Nephron (organoid): ENCODE results near the gene CYB5B.

Source experiments
- H3K27ac Mint-ChIP-seq, 3 experiments: 2 replicates each; pipeline ENCODE4 v1.8.0; 2020; ENCODE audit warnings: mixed read lengths in 3 of 3, mild to moderate bottlenecking in 2 of 3, moderate library complexity in 1 of 3
- H3K27me3 Mint-ChIP-seq: 2 replicates; pipeline ENCODE4 v1.8.0; 2021; ENCODE audit warnings: low read depth, mild to moderate bottlenecking, moderate library complexity, mixed read lengths
- H3K36me3 Mint-ChIP-seq: 2 replicates; pipeline ENCODE4 v1.8.0; 2020; ENCODE audit warnings: low read depth, mixed read lengths
- H3K4me1 Mint-ChIP-seq: 2 replicates; pipeline ENCODE4 v1.8.0; 2020; ENCODE audit warnings: mixed read lengths
- H3K4me3 Mint-ChIP-seq, 3 experiments: 2 replicates each; pipeline ENCODE4 v1.8.0; 2020; ENCODE audit warnings: mild to moderate bottlenecking in 3 of 3, mixed read lengths in 3 of 3, moderate library complexity in 2 of 3
- H3K9me3 Mint-ChIP-seq: 2 replicates; pipeline ENCODE4 v1.8.0; 2020; ENCODE audit warnings: mixed read lengths
- TF ChIP-seq, protein P1 (sequence below), 3 experiments: fragments of 200-600 bp; sonication (generic); IDR thresholded peaks; one replicate each; pipeline ENCODE4 v1.5.0; 2021; ENCODE audit warnings: antibody characterized with exemption in 3 of 3; ENCODE audit not compliant: unreplicated experiment in 3 of 3

The CYB5B gene

DNA sequence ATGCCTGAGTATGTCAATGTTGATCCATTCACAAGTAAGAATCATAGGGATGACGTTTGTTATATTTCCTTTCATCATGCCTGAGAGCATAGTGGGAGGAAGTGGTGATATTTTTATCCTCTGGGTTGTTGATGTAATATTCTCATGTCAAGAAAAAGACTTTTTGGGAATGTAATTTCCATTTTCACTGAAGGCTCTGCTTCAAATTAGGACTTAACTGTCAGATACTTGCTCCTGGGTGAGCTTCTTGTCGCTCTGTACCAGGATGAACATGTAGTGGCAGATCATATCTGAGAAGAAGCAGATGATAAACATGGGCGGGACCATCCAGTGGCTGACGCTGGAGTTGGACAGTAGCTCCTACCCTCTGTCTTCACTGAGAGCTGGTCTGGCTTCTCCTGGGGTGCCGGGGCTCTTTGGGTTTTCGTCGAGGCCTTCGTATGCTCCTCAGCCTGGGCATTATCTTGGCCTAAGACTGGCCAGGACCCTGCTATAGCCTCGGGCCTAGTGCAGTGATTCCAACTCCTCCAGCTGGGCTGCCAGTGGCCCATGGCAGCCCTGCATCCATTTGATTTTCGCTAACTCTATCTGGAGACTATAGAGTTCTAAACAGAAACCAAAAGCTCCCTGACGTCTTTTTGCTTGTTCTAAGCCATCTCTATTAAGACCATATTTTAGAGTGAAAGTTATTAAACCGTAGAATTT is 19.7 kb downstream of the CYB5B start:
- Mint-ChIP-seq H3K9me3 (no peaks in the 10 kb centered on the region), H3K27ac (peak overlapping the region; percentile 60 to 98 (median 96)), H3K27me3 (no peaks in the 10 kb centered on the region), H3K4me1 (peaks cover 37% of the 10 kb centered on the region), H3K36me3 (peaks cover 34% of the 10 kb centered on the region), H3K4me3 (peak overlapping the region in 2 of 3 experiments; percentile 38 to 63)
- TF ChIP-seq, protein P1, sequence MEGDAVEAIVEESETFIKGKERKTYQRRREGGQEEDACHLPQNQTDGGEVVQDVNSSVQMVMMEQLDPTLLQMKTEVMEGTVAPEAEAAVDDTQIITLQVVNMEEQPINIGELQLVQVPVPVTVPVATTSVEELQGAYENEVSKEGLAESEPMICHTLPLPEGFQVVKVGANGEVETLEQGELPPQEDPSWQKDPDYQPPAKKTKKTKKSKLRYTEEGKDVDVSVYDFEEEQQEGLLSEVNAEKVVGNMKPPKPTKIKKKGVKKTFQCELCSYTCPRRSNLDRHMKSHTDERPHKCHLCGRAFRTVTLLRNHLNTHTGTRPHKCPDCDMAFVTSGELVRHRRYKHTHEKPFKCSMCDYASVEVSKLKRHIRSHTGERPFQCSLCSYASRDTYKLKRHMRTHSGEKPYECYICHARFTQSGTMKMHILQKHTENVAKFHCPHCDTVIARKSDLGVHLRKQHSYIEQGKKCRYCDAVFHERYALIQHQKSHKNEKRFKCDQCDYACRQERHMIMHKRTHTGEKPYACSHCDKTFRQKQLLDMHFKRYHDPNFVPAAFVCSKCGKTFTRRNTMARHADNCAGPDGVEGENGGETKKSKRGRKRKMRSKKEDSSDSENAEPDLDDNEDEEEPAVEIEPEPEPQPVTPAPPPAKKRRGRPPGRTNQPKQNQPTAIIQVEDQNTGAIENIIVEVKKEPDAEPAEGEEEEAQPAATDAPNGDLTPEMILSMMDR (IDR thresholded peaks at IDR 0.05; ENCODE audit: unreplicated experiment in 3 of 3) = no peak

DNA sequence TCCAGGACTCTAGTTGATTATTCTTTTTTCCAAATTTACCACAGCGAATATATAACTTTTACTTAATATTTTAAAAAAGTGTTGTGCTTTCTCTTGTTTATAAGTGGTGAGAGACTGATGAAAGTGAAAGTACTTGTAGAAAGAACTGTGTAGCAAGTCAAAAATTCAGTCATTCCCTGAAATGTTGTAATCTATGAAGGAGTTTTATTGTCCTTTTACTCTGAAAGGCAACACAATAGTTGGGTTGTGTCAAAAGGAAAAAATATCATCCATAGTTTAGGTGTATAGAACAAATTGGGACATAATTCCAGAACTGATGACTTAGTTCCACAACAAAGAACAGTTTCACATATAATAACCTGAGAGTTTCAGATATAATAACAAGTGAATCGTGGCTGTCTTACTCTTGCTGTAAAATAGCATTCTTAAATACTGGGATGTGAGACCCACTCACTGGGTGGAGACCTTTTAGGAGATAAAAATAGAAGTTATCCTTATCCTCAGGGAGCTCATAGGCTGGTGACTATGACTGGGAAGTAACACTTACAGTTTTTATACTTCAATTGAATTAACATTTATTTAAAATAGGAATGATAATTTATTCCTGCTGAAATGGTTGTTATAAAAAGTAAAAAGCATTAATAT is 20.6 kb downstream of the CYB5B start:
- TF ChIP-seq, protein P1 (IDR thresholded peaks at IDR 0.05; ENCODE audit: unreplicated experiment in 3 of 3) = no peak
- Mint-ChIP-seq H3K9me3 (no peaks in the 10 kb centered on the region), H3K27ac (peak overlapping the region; percentile 60 to 98 (median 96)), H3K27me3 (no peaks in the 10 kb centered on the region), H3K36me3 (peaks cover 36% of the 10 kb centered on the region), H3K4me1 (peaks cover 43% of the 10 kb centered on the region), H3K4me3 (peak overlapping the region in 1 of 3 experiments; percentile 30)

DNA sequence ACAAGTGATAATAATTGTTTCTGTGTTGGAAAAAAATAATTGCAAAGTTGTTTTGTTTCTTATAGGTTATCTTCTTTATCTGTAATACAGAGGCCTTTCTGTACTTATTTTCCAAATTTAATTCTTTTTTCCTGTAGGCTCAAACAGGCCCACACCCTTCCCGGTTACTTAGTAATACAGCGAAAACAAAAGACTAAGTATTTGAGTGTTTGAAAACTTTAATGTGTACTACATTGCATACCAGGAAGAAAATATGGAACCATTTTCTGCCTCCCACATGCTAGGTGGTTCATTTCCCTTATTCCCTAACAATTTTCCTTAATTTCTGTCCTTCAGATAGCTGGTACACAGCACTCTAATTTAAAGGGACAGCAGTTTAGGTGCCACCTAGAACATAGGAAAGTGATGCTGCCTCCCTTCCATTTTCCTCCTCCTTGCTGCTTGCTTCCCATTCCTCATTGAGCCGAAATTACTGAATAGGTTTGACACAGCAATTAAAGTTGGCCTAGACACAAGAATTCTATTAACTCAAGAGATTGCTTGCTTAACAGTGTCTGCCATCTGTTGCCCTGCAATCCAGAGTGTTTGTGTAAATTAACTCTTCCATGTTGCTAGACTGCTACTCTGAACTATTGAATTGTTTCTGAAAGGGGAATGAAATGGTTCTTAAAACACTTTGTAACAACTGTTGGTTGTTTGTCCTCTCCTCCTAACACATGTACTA is 24.2 kb downstream of the CYB5B start:
- TF ChIP-seq, protein P1 (IDR thresholded peaks at IDR 0.05; ENCODE audit: unreplicated experiment in 3 of 3) = no peak
- H3K9me3 Mint-ChIP-seq = no peaks in the 10 kb centered on the region
- H3K4me3 Mint-ChIP-seq = peak overlapping the region in 2 of 3 experiments; percentile 3 to 21
- H3K27me3 Mint-ChIP-seq = no peaks in the 10 kb centered on the region
- H3K4me1 Mint-ChIP-seq = peaks cover 51% of the 10 kb centered on the region
- H3K36me3 Mint-ChIP-seq = peaks cover 45% of the 10 kb centered on the region
- peak overlapping the region; percentile 97 to 98 (median 97) for H3K27ac Mint-ChIP-seq

DNA sequence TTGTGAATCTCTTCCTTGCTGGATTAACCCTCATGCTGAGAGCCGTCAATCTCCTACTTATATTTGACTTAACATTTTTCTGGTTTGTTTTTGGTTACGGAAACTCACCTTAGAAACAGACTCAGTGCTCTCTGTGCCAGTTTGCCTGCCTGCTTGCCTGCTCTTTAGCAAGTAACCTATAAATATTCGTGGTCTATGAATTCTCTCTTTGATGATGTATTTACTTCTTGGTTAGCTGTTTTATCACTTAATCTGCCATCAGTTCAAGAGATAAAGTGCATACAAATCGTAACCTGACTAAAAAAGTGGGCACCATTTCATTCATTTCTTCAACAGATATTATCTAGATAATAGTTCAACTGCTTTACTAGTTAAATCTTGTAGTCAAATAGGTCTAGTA is 26.7 kb downstream of the CYB5B start:
- Mint-ChIP-seq H3K36me3 (peaks cover 60% of the 10 kb centered on the region), H3K4me3 (no peak overlapping the region), H3K27me3 (no peaks in the 10 kb centered on the region), H3K9me3 (no peaks in the 10 kb centered on the region), H3K27ac (peak overlapping the region; percentile 71 to 97 (median 76)), H3K4me1 (peaks cover 44% of the 10 kb centered on the region)
- TF ChIP-seq, protein P1 (IDR thresholded peaks at IDR 0.05; ENCODE audit: unreplicated experiment in 3 of 3) = no peak

DNA sequence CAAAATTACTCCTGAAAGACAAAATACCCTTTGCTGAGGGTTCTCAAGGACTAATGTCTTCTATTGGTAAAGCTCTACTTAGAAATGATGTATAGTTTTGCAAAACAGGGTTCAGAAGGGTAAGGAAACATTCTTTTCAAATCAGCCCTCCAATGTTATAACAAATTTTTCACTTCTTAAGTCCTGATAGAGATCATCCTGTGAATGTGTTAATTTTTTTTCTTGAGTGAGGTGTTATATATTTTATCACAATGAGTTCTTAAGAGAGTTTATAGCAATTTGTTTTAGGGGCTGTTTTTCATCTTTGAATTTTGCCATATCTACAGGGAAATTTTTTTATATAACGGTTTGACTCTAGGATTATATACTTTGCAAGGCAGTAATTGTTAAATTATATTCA is 29.5 kb downstream of the CYB5B start:
- Mint-ChIP-seq H3K27me3 (no peaks in the 10 kb centered on the region), H3K36me3 (peaks cover 40% of the 10 kb centered on the region), H3K27ac (peak overlapping the region in 2 of 3 experiments; percentile 4 to 63), H3K4me1 (peaks cover 36% of the 10 kb centered on the region), H3K9me3 (no peaks in the 10 kb centered on the region), H3K4me3 (no peak overlapping the region)
- TF ChIP-seq, protein P1 (IDR thresholded peaks at IDR 0.05; ENCODE audit: unreplicated experiment in 3 of 3) = no peak
